IPS-18c (cell line): ENCODE data around the gene SPATA7.

Source experiments
- H3K4me3 ChIP-seq: 2 replicates; pipeline ENCODE4 v1.7.0; 2013; ENCODE audit warnings: low read depth, mild to moderate bottlenecking, low read length, moderate library complexity; ENCODE audit not compliant: insufficient read depth
- H3K9me3 ChIP-seq: one replicate; pipeline ENCODE4 v1.6.1; 2013; ENCODE audit warnings: mild to moderate bottlenecking, low read length, moderate library complexity; ENCODE audit not compliant: control insufficient read depth, insufficient read depth

SPATA7 gene

DNA sequence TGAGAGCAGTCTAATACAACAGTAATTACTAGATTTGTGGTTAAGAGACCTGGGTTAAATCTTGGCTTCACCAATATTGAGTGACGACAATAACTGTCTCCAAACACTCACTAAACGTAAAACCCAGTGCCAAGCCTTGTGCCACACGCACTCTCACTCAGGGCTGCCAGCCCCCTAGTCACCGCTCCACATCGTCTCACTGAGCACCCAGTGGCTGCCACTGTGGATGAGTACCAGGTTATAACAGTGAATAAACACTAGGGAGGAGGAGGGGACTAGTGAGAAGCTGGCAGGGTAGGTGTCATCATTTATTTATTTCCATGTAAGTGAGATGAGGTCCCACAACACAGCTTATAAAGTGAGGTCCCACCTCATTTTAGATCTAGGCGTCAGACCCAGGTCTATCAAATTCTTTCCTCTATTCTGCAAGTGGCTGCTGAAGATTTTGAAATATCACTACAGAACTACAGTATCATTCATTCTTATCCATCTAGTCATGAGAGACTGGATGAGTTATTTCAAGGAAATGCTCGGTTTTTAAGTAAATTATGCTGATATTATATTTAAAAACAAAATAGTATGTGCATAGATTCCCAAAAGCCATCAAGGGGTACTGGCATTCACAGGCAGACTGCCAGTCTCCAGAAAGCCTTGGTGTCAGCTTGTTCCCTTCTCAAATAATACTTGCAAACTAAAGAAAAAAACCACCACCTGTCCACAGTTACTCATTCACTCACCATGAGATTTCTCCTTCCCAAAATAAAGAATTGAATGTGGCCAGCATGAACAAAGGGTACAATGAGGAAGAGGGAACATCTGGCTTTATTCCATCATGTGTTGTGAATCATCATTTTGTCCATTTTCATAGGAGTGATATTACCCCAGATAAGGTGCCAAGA is 85.3 kb downstream of the SPATA7 start:
- Histone ChIP-seq H3K9me3 (no peaks in the 10 kb centered on the region), H3K4me3 (no peak overlapping the region)

GRCh38 chr14:88473791-88474190 is 88.3 kb downstream of the SPATA7 start:
- no peak overlapping the region for H3K4me3 ChIP-seq
- no peaks in the 10 kb centered on the region for H3K9me3 ChIP-seq

- Histone ChIP-seq H3K9me3 (no peaks in the 10 kb centered on the region), H3K4me3 (no peak overlapping the region)
These were observed 90.8 kb downstream of the SPATA7 start for GRCh38 chr14:88476214-88476774.

DNA sequence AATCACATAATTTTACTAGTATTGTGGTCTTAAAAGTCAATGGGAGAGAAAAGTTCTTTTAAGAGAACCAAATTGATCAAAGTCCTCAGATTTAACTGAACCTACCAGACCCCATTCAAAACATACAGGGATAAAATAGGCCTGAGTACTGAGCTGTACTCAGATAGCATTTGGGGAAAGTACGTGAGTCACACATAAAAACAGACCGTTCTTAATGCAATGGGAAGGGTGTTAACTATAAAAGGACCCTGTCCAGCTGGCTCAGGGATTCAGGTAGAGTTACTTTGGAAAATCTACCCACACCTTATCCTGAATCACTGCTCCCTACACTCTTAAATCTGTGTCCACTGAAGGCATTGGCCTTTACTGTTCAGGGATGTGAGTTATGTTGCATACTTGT is 91.4 kb downstream of the SPATA7 start:
- Histone ChIP-seq H3K9me3 (no peaks in the 10 kb centered on the region), H3K4me3 (no peak overlapping the region)

DNA sequence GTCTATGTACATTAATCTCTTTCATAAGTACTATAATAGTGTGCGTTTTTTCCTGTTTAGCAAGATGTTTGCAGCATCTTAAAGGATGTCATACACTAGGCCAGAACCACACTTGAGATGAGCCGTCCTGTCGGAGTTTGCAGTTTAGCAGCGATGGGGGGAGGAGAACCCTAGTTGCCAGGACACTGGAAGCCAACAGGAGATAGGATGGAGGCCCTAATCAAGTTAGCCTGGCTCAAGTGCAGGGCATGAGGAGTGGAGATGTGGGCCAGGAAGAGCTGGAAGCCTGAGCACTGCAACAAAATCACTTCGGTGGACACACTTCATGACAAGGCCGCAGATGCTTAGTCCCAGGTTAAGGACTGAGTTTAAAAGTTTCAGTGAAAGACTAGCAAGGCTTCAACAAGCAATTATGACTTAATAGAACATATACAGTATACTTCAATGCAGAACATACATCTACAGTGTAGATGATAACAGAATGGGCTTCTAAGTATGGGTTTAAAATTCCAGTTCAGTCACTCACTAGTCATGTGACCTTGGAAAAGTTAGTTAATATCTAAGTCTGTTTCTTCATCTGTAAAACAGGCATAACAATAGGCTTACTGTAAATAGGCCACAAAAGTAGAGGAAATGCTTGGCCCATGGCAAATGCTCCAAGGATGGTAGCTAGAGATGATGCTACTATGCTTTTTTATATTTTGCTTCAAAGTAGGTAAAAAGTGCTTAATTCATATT is 92.2 kb downstream of the SPATA7 start:
- H3K4me3 ChIP-seq: no peak overlapping the region
- no peaks in the 10 kb centered on the region for H3K9me3 ChIP-seq

GRCh38 chr14:88478931-88479330 is 93.5 kb downstream of the SPATA7 start:
- Histone ChIP-seq H3K4me3 (no peak overlapping the region), H3K9me3 (no peaks in the 10 kb centered on the region)

DNA sequence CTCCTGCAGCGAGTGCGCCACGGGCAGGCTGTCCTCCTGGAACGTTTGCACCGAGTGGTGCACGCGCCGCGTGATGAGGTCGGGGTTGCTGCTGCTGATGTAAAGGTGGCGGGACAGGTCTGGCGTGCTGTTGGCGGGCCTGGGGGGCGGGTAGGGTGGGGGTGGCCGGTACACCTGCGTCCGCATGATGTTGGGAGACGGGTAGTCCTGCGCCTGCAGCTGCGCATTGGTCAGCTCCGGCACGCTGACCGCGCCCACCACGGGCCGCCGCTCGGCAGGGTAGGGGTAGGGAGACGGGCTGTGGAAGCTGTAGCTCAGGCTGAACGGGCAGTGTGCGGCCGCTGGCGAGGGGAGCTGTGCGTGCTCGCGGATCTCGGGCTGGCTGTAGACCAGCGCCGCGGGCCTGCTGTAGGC is 94.1 kb downstream of the SPATA7 start:
- Histone ChIP-seq H3K4me3 (no peak overlapping the region), H3K9me3 (no peaks in the 10 kb centered on the region)

- H3K9me3 ChIP-seq: no peaks in the 10 kb centered on the region
These were observed 95.6 kb downstream of the SPATA7 start for GRCh38 chr14:88481059-88481458.

GRCh38 chr14:88481794-88482193 is 96.3 kb downstream of the SPATA7 start:
- Histone ChIP-seq H3K9me3 (no peaks in the 10 kb centered on the region), H3K4me3 (no peak overlapping the region)

More at GRCh38 chr14:88481059-88481458, 95.6 kb downstream of the SPATA7 start:
- H3K4me3 ChIP-seq: no peak overlapping the region

DNA sequence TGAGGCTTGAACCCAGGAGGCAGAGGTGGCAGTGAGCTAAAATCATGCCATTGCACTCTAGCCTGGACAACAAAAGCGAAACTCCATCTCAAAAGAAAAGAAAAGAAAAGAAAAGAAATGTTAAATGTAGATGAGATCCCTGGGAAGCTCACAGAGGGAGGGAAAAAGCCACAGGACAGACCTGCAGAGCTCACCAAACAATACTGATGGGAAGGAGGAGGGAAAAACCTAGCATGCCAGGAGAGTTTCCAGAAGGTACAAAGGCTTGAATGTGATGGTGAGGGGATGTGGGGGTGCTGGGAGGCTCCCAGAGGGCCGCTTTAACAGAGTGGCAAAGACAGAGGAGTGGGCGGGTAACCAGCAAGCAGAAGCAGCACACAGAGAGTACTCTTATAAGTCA is 97.1 kb downstream of the SPATA7 start:
- Histone ChIP-seq H3K9me3 (no peaks in the 10 kb centered on the region), H3K4me3 (no peak overlapping the region)
